Heart left ventricle (tissue), 16 donors: ENCODE data around the gene MYCBP2. TPM values are rescaled to one million over a fixed set of nuclear protein-coding genes. Genes with fewer than 3 reads are reported as not detected.

Source experiments
- ATAC-seq, 4 donors: fragments of 200-7000 bp; cut with Tn5 transposase; one replicate each; pipeline ENCODE4 v1.9.1; 2020 to 2022; ENCODE audit warnings: moderate library complexity in 4 of 4, mild to moderate bottlenecking in 3 of 4, moderate number of reproducible peaks in 1 of 4
- DNase-seq, 5 donors: peaks; one replicate each; pipeline ENCODE4 v3.0.0-alpha.2; 2020
- H3K27ac ChIP-seq, 12 donors: fragments of 200-600 bp; sonication (generic) in 4 of 12; one replicate each; pipeline versions ENCODE4 v1.5.0 to v1.8.0; 2016 to 2022; ENCODE audit warnings: mild to moderate bottlenecking in 2 of 12
- H3K27me3 ChIP-seq, 9 donors: fragments of 200-600 bp; sonication (generic) in 2 of 9; one replicate each; pipeline versions ENCODE4 v1.5.1 to v1.8.0; 2016 to 2022; ENCODE audit warnings: mild to moderate bottlenecking in 3 of 9
- H3K36me3 ChIP-seq, 9 donors: fragments of 200-600 bp; sonication (generic) in 2 of 9; one replicate each; pipeline versions ENCODE4 v1.5.0 to v1.8.0; 2018 to 2022; ENCODE audit warnings: mild to moderate bottlenecking in 2 of 9
- H3K4me1 ChIP-seq, 12 donors: fragments of 200-600 bp; sonication (generic) in 4 of 12; one replicate each; pipeline versions ENCODE4 v1.5.0 to v1.8.0; 2016 to 2022; ENCODE audit warnings: mild to moderate bottlenecking in 3 of 12
- H3K4me3 ChIP-seq, 12 donors: fragments of 200-600 bp; sonication (generic) in 4 of 12; one replicate each; pipeline versions ENCODE4 v1.5.0 to v1.8.0; 2017 to 2022; ENCODE audit warnings: mild to moderate bottlenecking in 9 of 12, moderate library complexity in 4 of 12
- H3K9me3 ChIP-seq, 12 donors: fragments of 200-600 bp; sonication (generic) in 4 of 12; one replicate each; pipeline versions ENCODE4 v1.5.0 to v1.8.0; 2016 to 2022; ENCODE audit warnings: mild to moderate bottlenecking in 1 of 12
- CTCF ChIP-seq, 12 donors: fragments of 200-600 bp; sonication (generic) in 4 of 12; IDR thresholded peaks; one replicate each; pipeline versions ENCODE4 v1.5.0 to v1.8.0; 2018 to 2022; ENCODE audit warnings: antibody characterized with exemption in 12 of 12, mild to moderate bottlenecking in 5 of 12
- POLR2A ChIP-seq, 2 donors: fragments of 450-650 bp; IDR thresholded peaks; one replicate each; pipeline ENCODE4 v1.6.1; 2017; ENCODE audit warnings: antibody characterized with exemption in 2 of 2, mild to moderate bottlenecking in 2 of 2, moderate library complexity in 2 of 2
- WGBS, 4 donors: extraction: QIAGEN DNeasy Blood & Tissue Kit in 2 of 4; methylation state at CpG; one replicate each; pipeline versions ENCODE4 v1.1.5 to v1.1.7; 2013 to 2018; 5-methylcytosine and 5-hydroxymethylcytosine counted together
- intact Hi-C, 10 donors: fragments of 100-400 bp; cut with DNase I; formaldehyde crosslinking; loops; one replicate each; pipeline versions ENCODE4 v1.11.1 to v1.14.2; 2022
- polyA plus RNA-seq, 2 donors: library from polyadenylated mRNA; stranded (reverse); fragments of 200-250 nt; gene quantifications; one replicate each; pipeline ENCODE4 v1.2.3, GENCODE V29; 2013
- total RNA-seq, 9 donors: library from RNA; depleted of rRNA in 2 of 9; stranded (reverse); fragments of >200 nt in 2 of 9; fragmentation: NEBNext Ultra II Directional in 3 of 9; extraction: Animal tissue kit (Norgen Biotek cat#: 25700) in 3 of 9; gene quantifications; one replicate each; pipeline versions ENCODE4 v1.1.0 to v1.2.4, GENCODE V29; 2016 to 2023
- donor health status: ischemic (EF 13 %, LVEDD 7.1; RV severe dilation, severe dysfunction).
- donor health status: healthy with polysubstance abuse.
- donor health status: DM: no; HTN: yes; CAD: no.
- donor health status: DM: no; HTN: no; CAD: no.
- donor health status: ischemic (EF 25% LVEDD 6.9; RV normal size, moderate dysfunction).
- donor health status: ischemic (EF 25% LVEDD 5.7; RV mildly dilated, moderate dysfunction).
- donor health status: healthy.
- donor health status: DM: yes; HTN: yes; CAD: no.
- donor health status: ischemic (EF 35%, LVEDD 5.7; RV mildly dilated, moderate dysfunction).
- donor health status: nonischemic (EF 11% LVEDD 7.7; RV severe dilation, severe dysfunction).
- donor health status: DM: yes; HTN: yes; CAD: no.
- donor health status: PGD.
- donor health status: ischemic (EF 29% LVEDD 5.4; RV normal size, mild dysfunction).
- donor health status: nonischemic (EF 23%, LVEDD 6.1; RV moderate dilation, normal function).

MYCBP2 gene
- total and polyA plus RNA-seq, 11 donors, result 15.7 to 85.6 (median 58.2) TPM

GRCh38 chr13:77034881-77035280 lies 292.0 kb downstream of the MYCBP2 start:
- 91 to 96% (median 95%) methylated on average over 5 of the region's 5 CpGs for WGBS, 4 donors
- Histone ChIP-seq H3K36me3 (no peaks in the 10 kb centered on the region), H3K9me3 (peaks cover 0 to 3% (median 0%) of the 10 kb centered on the region in 12 donors), H3K4me3 (no peak overlapping the region), H3K27ac (no peak overlapping the region), H3K4me1 (peaks cover 0 to 9% (median 2%) of the 10 kb centered on the region in 12 donors), H3K27me3 (no peaks in the 10 kb centered on the region)
- intact Hi-C loops, result loop anchor here in 1 of 10 donors (10.0 kb wide), 1 partner anchor 660 kb away; the partner anchor contains the start of gene SLAIN1
- DNase-seq (no peak), ATAC-seq (no peak)
- TF ChIP-seq POLR2A (IDR thresholded peaks at IDR 0.05), result no peak
- TF ChIP-seq CTCF (IDR thresholded peaks at IDR 0.05), result no peak

- DNase-seq (no peak), ATAC-seq (no peak)
- intact Hi-C loops, result loop anchor here in 1 of 10 donors (10.0 kb wide), 1 partner anchor 661 kb away; the partner anchor contains the start of gene SLAIN1
- Histone ChIP-seq H3K27ac (no peak overlapping the region), H3K4me3 (no peak overlapping the region), H3K4me1 (peaks cover 0 to 9% (median 2%) of the 10 kb centered on the region in 12 donors), H3K9me3 (peaks cover 0 to 3% (median 0%) of the 10 kb centered on the region in 12 donors), H3K36me3 (no peaks in the 10 kb centered on the region), H3K27me3 (no peaks in the 10 kb centered on the region)
- WGBS, 4 donors, result 94 to 99% (median 98%) methylated on average over 4 of the region's 4 CpGs
- no peak for TF ChIP-seq CTCF (IDR thresholded peaks at IDR 0.05)
- no peak for TF ChIP-seq POLR2A (IDR thresholded peaks at IDR 0.05)
These were observed 293.1 kb downstream of the MYCBP2 start for GRCh38 chr13:77033717-77034302.

GRCh38 chr13:77031656-77032243 lies 295.1 kb downstream of the MYCBP2 start:
- Histone ChIP-seq H3K36me3 (no peaks in the 10 kb centered on the region), H3K4me1 (peaks cover 0 to 19% (median 10%) of the 10 kb centered on the region in 12 donors), H3K9me3 (peaks cover 0 to 3% (median 0%) of the 10 kb centered on the region in 12 donors), H3K27ac (no peak overlapping the region), H3K27me3 (no peaks in the 10 kb centered on the region), H3K4me3 (no peak overlapping the region)
- 92 to 95% (median 93%) methylated on average over 6 of the region's 6 CpGs for WGBS, 4 donors
- TF ChIP-seq CTCF (IDR thresholded peaks at IDR 0.05), result no peak
- no peak for TF ChIP-seq POLR2A (IDR thresholded peaks at IDR 0.05)
- DNase-seq, result no peak
- ATAC-seq, result no peak
- intact Hi-C loops, result loop anchor here in 1 of 10 donors (10.0 kb wide), 1 partner anchor 663 kb away; the partner anchor contains the start of gene SLAIN1

GRCh38 chr13:77029436-77029835 lies 297.5 kb downstream of the MYCBP2 start:
- no peak for DNase-seq
- Histone ChIP-seq H3K36me3 (no peaks in the 10 kb centered on the region), H3K9me3 (peaks cover 0 to 3% (median 0%) of the 10 kb centered on the region in 12 donors), H3K4me1 (peaks cover 4 to 35% (median 17%) of the 10 kb centered on the region in 12 donors), H3K27me3 (no peaks in the 10 kb centered on the region), H3K4me3 (no peak overlapping the region), H3K27ac (no peak overlapping the region)
- no peak for ATAC-seq
- intact Hi-C loops, result loop anchor here in 3 of 10 donors (5.0 to 10.0 kb wide), 2 partner anchors 295 to 298 kb away; partner anchors contain the start of gene MYCBP2 (in 3 of the 3)
- WGBS, 4 donors, result 94 to 100% (median 96%) methylated on average over 1 of the region's 1 CpG
- TF ChIP-seq POLR2A (IDR thresholded peaks at IDR 0.05), result no peak
- TF ChIP-seq CTCF (IDR thresholded peaks at IDR 0.05), result no peak
